Caco-2 (cell line): ENCODE data around the gene VWA3B. TPM values are rescaled to one million over a fixed set of nuclear protein-coding genes. Genes with fewer than 3 reads are reported as not detected.

Source experiments
- BruUV-seq: library from RNA; stranded (reverse); fragments of 400-500 nt; replicated peaks from 2 replicates; lab custom pipeline; 2021; lab: Mats Ljungman, UMichigan
- CTCF ChIA-PET: fragments of 300-600 bp; sonication (Branson Sonifier 250); formaldehyde crosslinking; loops from one replicate; lab custom pipeline; 2022; ENCODE audit warnings: antibody characterized with exemption; lab: Charles Lee
- POLR2A ChIA-PET: fragments of 300-600 bp; sonication (Branson Sonifier 250); formaldehyde crosslinking; loops from one replicate; lab custom pipeline; 2022; ENCODE audit warnings: antibody characterized with exemption; lab: Charles Lee
- DNase-seq, 2 experiments: peaks; one replicate each; pipeline versions ENCODE4 v3.0.0 to v3.0.0-alpha.2; 2020 to 2022
- H3K27me3 ChIP-seq: replicated peaks from 2 replicates; pipeline ENCODE4 v1.6.0; 2011; ENCODE audit warnings: low read length; ENCODE audit not compliant: control insufficient read depth, insufficient read depth
- H3K36me3 ChIP-seq: 2 replicates; pipeline ENCODE4 v1.5.1; 2011; ENCODE audit warnings: low read length; ENCODE audit not compliant: control insufficient read depth, insufficient read depth
- H3K4me1 ChIP-seq: fragments of 250-450 bp; sonication (Bioruptor Pico); 2 replicates; pipeline ENCODE4 v1.5.1; 2020; ENCODE audit warnings: mild to moderate bottlenecking
- H3K4me3 ChIP-seq: 2 replicates; pipeline ENCODE4 v1.5.1; 2011; ENCODE audit warnings: low read depth, mild to moderate bottlenecking, control low read depth, low read length
- H3K9me3 ChIP-seq: fragments of 250-450 bp; sonication (Bioruptor Pico); 2 replicates; pipeline ENCODE4 v1.5.1; 2020; ENCODE audit warnings: mild to moderate bottlenecking, moderate library complexity
- H3K27ac Mint-ChIP-seq: one replicate; pipeline ENCODE4 v1.8.0; 2022; ENCODE audit warnings: mixed read lengths; ENCODE audit not compliant: unreplicated experiment
- H3K27me3 Mint-ChIP-seq: one replicate; pipeline ENCODE4 v1.8.0; 2022; ENCODE audit warnings: mixed read lengths; ENCODE audit not compliant: insufficient read depth, unreplicated experiment
- H3K36me3 Mint-ChIP-seq: one replicate; pipeline ENCODE4 v1.8.0; 2022; ENCODE audit warnings: mild to moderate bottlenecking, mixed read lengths; ENCODE audit not compliant: insufficient read depth, unreplicated experiment
- H3K4me1 Mint-ChIP-seq: one replicate; pipeline ENCODE4 v1.8.0; 2022; ENCODE audit warnings: low read depth, mixed read lengths; ENCODE audit not compliant: unreplicated experiment
- H3K4me3 Mint-ChIP-seq: one replicate; pipeline ENCODE4 v1.8.0; 2022; ENCODE audit warnings: mild to moderate bottlenecking, moderate library complexity, mixed read lengths; ENCODE audit not compliant: unreplicated experiment
- H3K9me3 Mint-ChIP-seq: one replicate; pipeline ENCODE4 v1.8.0; 2022; ENCODE audit warnings: mixed read lengths; ENCODE audit not compliant: unreplicated experiment
- intact Hi-C: fragments of 100-400 bp; cut with micrococcal nuclease; formaldehyde crosslinking; loops from one replicate; pipeline ENCODE4 v1.10.0; 2022; ENCODE audit not compliant: unreplicated experiment
- total RNA-seq: library from RNA; stranded (reverse); gene quantifications from 2 replicates; pipeline ENCODE4 v1.2.3, GENCODE V29; 2022
- TF ChIP-seq, protein P1 (sequence below), 2 experiments: fragments of 200-600 bp in 1 of 2; IDR thresholded peaks; 1 replicate in 1 of 2; 2 replicates in 1 of 2; pipeline versions ENCODE4 v1.5.1 to v1.8.0; 2011 to 2022; ENCODE audit warnings: antibody characterized with exemption in 1 of 2, control low read depth in 1 of 2, inconsistent platforms in 1 of 2, low read depth in 1 of 2, low read length in 1 of 2, mild to moderate bottlenecking in 1 of 2, moderate library complexity in 1 of 2; ENCODE audit not compliant: insufficient read depth in 1 of 2, severe bottlenecking in 1 of 2, unreplicated experiment in 1 of 2

Gene VWA3B
- total RNA-seq, 1 experiment from 2014 or later: not detected

GRCh38 chr2:98072442-98072841 lies 14.5 kb upstream of the VWA3B start:
- H3K27me3 ChIP-seq: no peaks in the 10 kb centered on the region
- no peaks in the 10 kb centered on the region for H3K4me1 Mint-ChIP-seq
- H3K27ac Mint-ChIP-seq: no peak overlapping the region
- CTCF ChIA-PET: no interaction called here
- TF ChIP-seq, protein P1, sequence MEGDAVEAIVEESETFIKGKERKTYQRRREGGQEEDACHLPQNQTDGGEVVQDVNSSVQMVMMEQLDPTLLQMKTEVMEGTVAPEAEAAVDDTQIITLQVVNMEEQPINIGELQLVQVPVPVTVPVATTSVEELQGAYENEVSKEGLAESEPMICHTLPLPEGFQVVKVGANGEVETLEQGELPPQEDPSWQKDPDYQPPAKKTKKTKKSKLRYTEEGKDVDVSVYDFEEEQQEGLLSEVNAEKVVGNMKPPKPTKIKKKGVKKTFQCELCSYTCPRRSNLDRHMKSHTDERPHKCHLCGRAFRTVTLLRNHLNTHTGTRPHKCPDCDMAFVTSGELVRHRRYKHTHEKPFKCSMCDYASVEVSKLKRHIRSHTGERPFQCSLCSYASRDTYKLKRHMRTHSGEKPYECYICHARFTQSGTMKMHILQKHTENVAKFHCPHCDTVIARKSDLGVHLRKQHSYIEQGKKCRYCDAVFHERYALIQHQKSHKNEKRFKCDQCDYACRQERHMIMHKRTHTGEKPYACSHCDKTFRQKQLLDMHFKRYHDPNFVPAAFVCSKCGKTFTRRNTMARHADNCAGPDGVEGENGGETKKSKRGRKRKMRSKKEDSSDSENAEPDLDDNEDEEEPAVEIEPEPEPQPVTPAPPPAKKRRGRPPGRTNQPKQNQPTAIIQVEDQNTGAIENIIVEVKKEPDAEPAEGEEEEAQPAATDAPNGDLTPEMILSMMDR (IDR thresholded peaks at IDR 0.05; ENCODE audit: insufficient read depth in 1 of 2, low read depth in 1 of 2, low read length in 1 of 2, severe bottlenecking in 1 of 2, unreplicated experiment in 1 of 2): no peak
- no peaks in the 10 kb centered on the region for H3K9me3 ChIP-seq
- no peak overlapping the region for H3K4me3 ChIP-seq
- intact Hi-C loops: no loop called here
- no peaks in the 10 kb centered on the region for H3K36me3 ChIP-seq
- POLR2A ChIA-PET: no interaction called here
- no peak for DNase-seq
- H3K4me3 Mint-ChIP-seq: no peak overlapping the region
- H3K27me3 Mint-ChIP-seq: no peaks in the 10 kb centered on the region
- no peaks in the 10 kb centered on the region for H3K36me3 Mint-ChIP-seq
- no peaks in the 10 kb centered on the region for H3K9me3 Mint-ChIP-seq
- BruUV-seq: no TSS peak
- H3K4me1 ChIP-seq: no peaks in the 10 kb centered on the region

DNA sequence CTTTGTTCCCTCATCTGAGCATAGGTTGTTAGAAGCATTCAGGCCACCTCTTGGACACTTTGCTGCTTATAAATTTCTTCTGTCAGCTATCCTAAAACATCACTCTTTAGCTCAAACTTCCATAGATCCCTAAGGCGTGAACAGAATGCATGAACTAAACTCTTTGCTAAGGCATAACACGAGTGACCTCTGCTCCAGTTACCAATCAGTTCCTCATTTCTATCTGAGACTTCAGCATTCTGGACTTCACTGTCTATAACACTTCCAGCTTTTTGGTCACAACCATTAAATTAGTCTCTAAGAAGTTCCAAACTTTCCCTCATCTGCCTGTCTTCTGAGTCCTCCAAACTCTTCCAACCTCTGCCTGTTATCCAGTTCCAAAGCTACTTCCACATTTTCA lies 8.3 kb upstream of the VWA3B start:
- Histone ChIP-seq H3K9me3 (no peaks in the 10 kb centered on the region), H3K27me3 (no peaks in the 10 kb centered on the region), H3K4me1 (no peaks in the 10 kb centered on the region), H3K4me3 (no peak overlapping the region), H3K36me3 (no peaks in the 10 kb centered on the region)
- Mint-ChIP-seq H3K27me3 (no peaks in the 10 kb centered on the region), H3K9me3 (peaks cover 15% of the 10 kb centered on the region), H3K27ac (no peak overlapping the region), H3K36me3 (no peaks in the 10 kb centered on the region), H3K4me3 (no peak overlapping the region), H3K4me1 (no peaks in the 10 kb centered on the region)
- no peak for DNase-seq
- CTCF ChIA-PET: no interaction called here
- intact Hi-C loops: no loop called here
- no TSS peak for BruUV-seq
- TF ChIP-seq, protein P1 (IDR thresholded peaks at IDR 0.05; ENCODE audit: insufficient read depth in 1 of 2, low read depth in 1 of 2, low read length in 1 of 2, severe bottlenecking in 1 of 2, unreplicated experiment in 1 of 2): no peak
- POLR2A ChIA-PET: interaction anchor here (0.6 kb wide), 1 partner anchor 112 kb away, joined by 3 read pairs; no protein-coding TSS in a partner anchor

GRCh38 chr2:98084151-98084868 lies 2.7 kb upstream of the VWA3B start:
- ChIA-PET CTCF (interaction anchor here (0.5 kb wide), 1 partner anchor 278 kb away, joined by 3 read pairs; no protein-coding TSS in a partner anchor), POLR2A (no interaction called here)
- peaks cover 16% of the 10 kb centered on the region for H3K4me1 Mint-ChIP-seq
- H3K9me3 Mint-ChIP-seq: peaks cover 2% of the 10 kb centered on the region
- Histone ChIP-seq H3K4me1 (peaks cover 17% of the 10 kb centered on the region), H3K9me3 (no peaks in the 10 kb centered on the region), H3K36me3 (no peaks in the 10 kb centered on the region), H3K4me3 (no peak overlapping the region), H3K27me3 (no peaks in the 10 kb centered on the region)
- H3K4me3 Mint-ChIP-seq: peak overlapping the region; percentile 11
- intact Hi-C loops: loop anchor here (10.0 kb wide), 1 partner anchor 90 kb away; the partner anchor contains the start of gene TMEM131
- TF ChIP-seq, protein P1 (IDR thresholded peaks at IDR 0.05; ENCODE audit: insufficient read depth in 1 of 2, low read depth in 1 of 2, low read length in 1 of 2, severe bottlenecking in 1 of 2, unreplicated experiment in 1 of 2): no peak
- peaks cover 7% of the 10 kb centered on the region for H3K36me3 Mint-ChIP-seq
- no peak overlapping the region for H3K27ac Mint-ChIP-seq
- no TSS peak for BruUV-seq
- peaks cover 7% of the 10 kb centered on the region for H3K27me3 Mint-ChIP-seq
- no peak for DNase-seq
